ENCODE measurements around the gene FOXI1.
"Not testable (repeated sequence)": the region's sequence is repeated elsewhere in the genome, so short reads cannot be mapped to it uniquely, and the experiment has no call there.

FOXI1 gene

GRCh38 chr5:170132269-170132975 lies 26.7 kb downstream of the FOXI1 start:
- peak; percentile 83 for DNase-seq

- no peak for DNase-seq
Observed at GRCh38 chr5:170132976-170133448, 27.3 kb downstream of the FOXI1 start.

GRCh38 chr5:170135796-170136490 lies 30.2 kb downstream of the FOXI1 start:
- DNase-seq, result peak; percentile 8

- DNase-seq, result no peak
Observed at GRCh38 chr5:170136506-170136905, 30.8 kb downstream of the FOXI1 start.

GRCh38 chr5:170137694-170138214 lies 32.1 kb downstream of the FOXI1 start:
- DNase-seq, result no peak

- no peak for DNase-seq
Observed at GRCh38 chr5:170138273-170138672, 32.6 kb downstream of the FOXI1 start.

- no peak for DNase-seq
Observed at GRCh38 chr5:170139786-170140335, 34.2 kb downstream of the FOXI1 start.

- not testable (repeated sequence) for DNase-seq
Observed at GRCh38 chr5:170141196-170141595, 35.5 kb downstream of the FOXI1 start.

- no peak for DNase-seq
Observed at GRCh38 chr5:170141636-170142035, 35.9 kb downstream of the FOXI1 start.

- DNase-seq, result no peak
Observed at GRCh38 chr5:170142196-170142595, 36.5 kb downstream of the FOXI1 start.

GRCh38 chr5:170143091-170143490 lies 37.4 kb downstream of the FOXI1 start:
- DNase-seq, result no peak

- DNase-seq, result no peak
Observed at GRCh38 chr5:170143710-170144109, 38.0 kb downstream of the FOXI1 start.

GRCh38 chr5:170144286-170145023 lies 38.8 kb downstream of the FOXI1 start:
- DNase-seq, result no peak

- no peak for DNase-seq
Observed at GRCh38 chr5:170145462-170145861, 39.8 kb downstream of the FOXI1 start.

GRCh38 chr5:170147051-170147752 lies 41.5 kb downstream of the FOXI1 start:
- no peak for DNase-seq

- DNase-seq, result no peak
Observed at GRCh38 chr5:170147753-170148264, 42.1 kb downstream of the FOXI1 start.

- DNase-seq, result no peak
Observed at GRCh38 chr5:170148430-170149205, 42.9 kb downstream of the FOXI1 start.

GRCh38 chr5:170149206-170149515 lies 43.5 kb downstream of the FOXI1 start:
- no peak for DNase-seq

- DNase-seq, result no peak
Observed at GRCh38 chr5:170150713-170151096, 45.0 kb downstream of the FOXI1 start.

- peak; percentile 94 for DNase-seq
Observed at GRCh38 chr5:170151097-170151831, 45.6 kb downstream of the FOXI1 start.

GRCh38 chr5:170152767-170153166 lies 47.1 kb downstream of the FOXI1 start:
- no peak for DNase-seq
